NB4 (cell line): ENCODE data around the gene CTRB2.

Experiments used
- CTCF ChIP-seq: IDR thresholded peaks from one replicate; pipeline ENCODE4 v1.5.1; 2012; ENCODE audit warnings: low read depth, low read length
- MAX ChIP-seq: IDR thresholded peaks from 2 replicates; pipeline ENCODE4 v1.6.1; 2011; ENCODE audit warnings: low read depth, low read length
- MYC ChIP-seq: IDR thresholded peaks from 2 replicates; pipeline ENCODE4 v1.6.1; 2011; ENCODE audit warnings: low read depth, low read length
- POLR2A ChIP-seq: IDR thresholded peaks from 2 replicates; pipeline ENCODE4 v1.6.1; 2011; ENCODE audit warnings: mild to moderate bottlenecking; ENCODE audit not compliant: insufficient read length; ENCODE audit errors: extremely low read depth

GRCh38 chr16:75217389-75217851, 10.5 kb upstream of the CTRB2 start:
- TF ChIP-seq CTCF: no peak
- TF ChIP-seq POLR2A: no peak
- no peak for TF ChIP-seq MAX
- TF ChIP-seq MYC: no peak
